Endothelial cell of umbilical vein (primary cell): Measurements from ENCODE around the gene DHDDS. TPM values are rescaled to one million over a fixed set of nuclear protein-coding genes. Genes with fewer than 3 reads are reported as not detected.

Experiments used
- BruUV-seq: library from RNA; stranded (reverse); fragments of 400-500 nt; replicated peaks from 2 replicates; lab custom pipeline; 2021; lab: Mats Ljungman, UMichigan
- CTCF ChIA-PET: fragments of 300-600, 350-600 bp; sonication (Branson Sonifier 250); formaldehyde crosslinking; loops from one replicate; lab custom pipeline; 2021; ENCODE audit warnings: antibody characterized with exemption, inconsistent platforms; lab: Charles Lee
- POLR2A ChIA-PET: fragments of 300-600, 350-600 bp; sonication (Branson Sonifier 250); formaldehyde crosslinking; loops from one replicate; lab custom pipeline; 2021; ENCODE audit warnings: antibody characterized with exemption, inconsistent platforms; lab: Charles Lee
- DNase-seq: peaks from one replicate; pipeline ENCODE4 v3.0.0-alpha.2; 2011; ENCODE audit warnings: low read depth, low spot score
- FAIRE-seq: peaks from 2 replicates; lab custom pipeline; 2011; peaks lifted over from hg19 to GRCh38; lab: Jason Lieb, UNC
- H2AFZ ChIP-seq: 2 replicates; pipeline ENCODE4 v1.6.0; 2012; ENCODE audit warnings: low read depth, low read length, control low read depth, inconsistent platforms
- H3K27ac ChIP-seq: 2 replicates; pipeline ENCODE4 v1.5.1; 2011; ENCODE audit warnings: low read depth, mild to moderate bottlenecking, control low read depth, low read length, moderate library complexity; ENCODE audit not compliant: insufficient read depth
- H3K27me3 ChIP-seq, 2 experiments: 2 replicates each; pipeline versions ENCODE4 v1.6.0 to v1.6.1; 2011; ENCODE audit warnings: low read length in 2 of 2, mixed read lengths in 1 of 2; ENCODE audit not compliant: control insufficient read depth in 2 of 2, insufficient read depth in 2 of 2
- H3K36me3 ChIP-seq, 2 experiments: 2 replicates in 1 of 2; 3 replicates in 1 of 2; pipeline ENCODE4 v1.5.1; 2011; ENCODE audit warnings: low read length in 2 of 2, mild to moderate bottlenecking in 1 of 2, moderate library complexity in 1 of 2; ENCODE audit not compliant: control insufficient read depth in 2 of 2, insufficient read depth in 2 of 2; ENCODE audit errors: extremely low read depth in 1 of 2
- H3K4me1 ChIP-seq: 3 replicates; pipeline ENCODE4 v1.5.1; 2011; ENCODE audit warnings: mild to moderate bottlenecking, low read length; ENCODE audit not compliant: control insufficient read depth, insufficient read depth; ENCODE audit errors: extremely low read depth
- H3K4me2 ChIP-seq: 2 replicates; pipeline ENCODE4 v1.6.1; 2011; ENCODE audit warnings: low read length, control low read depth, mixed read lengths; ENCODE audit not compliant: insufficient read depth
- H3K4me3 ChIP-seq, 3 experiments: fragments of 200-600 bp in 1 of 3; sonication (generic), shearing (Covaris generic) in 1 of 3; replicated peaks in 1 of 3; 2 replicates each; pipeline ENCODE4 v1.5.1; 2011 to 2016; ENCODE audit warnings: control low read depth in 3 of 3, low read length in 3 of 3, mild to moderate bottlenecking in 2 of 3, inconsistent platforms in 1 of 3, low read depth in 1 of 3, moderate library complexity in 1 of 3; ENCODE audit not compliant: insufficient read depth in 1 of 3
- H3K79me2 ChIP-seq: 2 replicates; pipeline ENCODE4 v1.6.0; 2012; ENCODE audit warnings: low read length, inconsistent platforms; ENCODE audit not compliant: control insufficient read depth, insufficient read depth
- H3K9ac ChIP-seq: replicated peaks from 2 replicates; pipeline ENCODE3; 2011; ENCODE audit warnings: low read length, control low read depth; ENCODE audit not compliant: insufficient read depth; ENCODE audit errors: extremely low read depth
- H3K9me1 ChIP-seq: replicated peaks from 3 replicates; pipeline ENCODE4 v1.6.0; 2011; ENCODE audit warnings: mild to moderate bottlenecking, low read length; ENCODE audit not compliant: control insufficient read depth, insufficient read depth; ENCODE audit errors: extremely low read depth
- H3K9me3 ChIP-seq: replicated peaks from 2 replicates; pipeline ENCODE4 v1.5.1; 2012; ENCODE audit warnings: low read length, inconsistent platforms; ENCODE audit not compliant: control insufficient read depth, insufficient read depth
- H4K20me1 ChIP-seq: replicated peaks from 2 replicates; pipeline ENCODE3; 2011; ENCODE audit warnings: mild to moderate bottlenecking, low read length; ENCODE audit not compliant: control insufficient read depth, insufficient read depth; ENCODE audit errors: extremely low read depth
- CTCF ChIP-seq, 2 donors: IDR thresholded peaks; 1 replicate in 1 of 2; 2 replicates in 1 of 2; pipeline ENCODE4 v1.5.1; 2011; ENCODE audit warnings: low read length in 2 of 2, mild to moderate bottlenecking in 2 of 2, moderate library complexity in 2 of 2, control low read depth in 1 of 2, inconsistent platforms in 1 of 2, low read depth in 1 of 2; ENCODE audit not compliant: insufficient read depth in 1 of 2; ENCODE audit errors: extremely low read depth in 1 of 2
- EZH2 ChIP-seq: IDR thresholded peaks from 2 replicates; pipeline ENCODE4 v1.6.1; 2012; ENCODE audit warnings: borderline replicate concordance, low read depth, mild to moderate bottlenecking, moderate library complexity, low read length, inconsistent platforms; ENCODE audit not compliant: severe bottlenecking
- FOS ChIP-seq: IDR thresholded peaks from 2 replicates; pipeline ENCODE4 v1.6.1; 2011; ENCODE audit warnings: mild to moderate bottlenecking, low read length, moderate library complexity, borderline replicate concordance; ENCODE audit not compliant: insufficient read depth
- GATA2 ChIP-seq: IDR thresholded peaks from 2 replicates; pipeline ENCODE4 v1.7.0; 2011; ENCODE audit warnings: low read depth, mild to moderate bottlenecking, moderate library complexity, mixed read lengths, low read length; ENCODE audit not compliant: insufficient read length, insufficient read depth
- JUN ChIP-seq: IDR thresholded peaks from 2 replicates; pipeline ENCODE4 v1.6.1; 2011; ENCODE audit warnings: borderline replicate concordance, low read depth; ENCODE audit not compliant: insufficient read length, insufficient read depth
- MAX ChIP-seq: IDR thresholded peaks from 2 replicates; pipeline ENCODE4 v1.6.1; 2011; ENCODE audit not compliant: insufficient read depth, insufficient read length
- MYC ChIP-seq: IDR thresholded peaks from one replicate; pipeline ENCODE4 v1.6.1; 2011; ENCODE audit warnings: mild to moderate bottlenecking, low read depth, low read length
- POLR2A ChIP-seq: IDR thresholded peaks from 2 replicates; pipeline ENCODE4 v1.6.1; 2012; ENCODE audit warnings: low read depth, mild to moderate bottlenecking, control low read depth, low read length
- POLR2AphosphoS5 ChIP-seq: IDR thresholded peaks from 2 replicates; pipeline ENCODE4 v1.6.1; 2012; ENCODE audit warnings: low read depth, mild to moderate bottlenecking, control low read depth, low read length, moderate library complexity; ENCODE audit not compliant: insufficient read depth
- dilution Hi-C: fragments of 300-500 bp; cut with MboI; formaldehyde crosslinking; loops from one replicate; pipeline ENCODE4 v1.15.0; 2019; ENCODE audit warnings: low sequenced_read_pairs; ENCODE audit not compliant: extremely low pct_ligation_motif_present
- intact Hi-C: fragments of 100-400 bp; cut with micrococcal nuclease; formaldehyde crosslinking; loops from one replicate; pipeline ENCODE4 v1.10.0; 2022
- polyA plus RNA-seq, 4 experiments: library from polyadenylated mRNA; depleted of rRNA in 3 of 4; stranded (reverse) in 3 of 4; unstranded in 1 of 4; fragments of >200 nt; gene quantifications; 2 replicates each; pipeline versions ENCODE4 v1.2.1 to v1.2.3, GENCODE V29; 2011 to 2012; ENCODE audit warnings: missing spikeins in 1 of 4
- total RNA-seq: library from RNA; stranded (reverse); gene quantifications from 2 replicates; pipeline ENCODE4 v1.2.3, GENCODE V29; 2021

Gene DHDDS
- total and polyA plus RNA-seq, 2 donors (not counting 3 experiments of a cell fraction or from before 2014, with no cell fraction given): 51.3 to 70.7 TPM

GRCh38 chr1:26401891-26402290, 30.2 kb upstream of the DHDDS start:
- Histone ChIP-seq H3K27me3 (peaks cover 0 to 2% of the 10 kb centered on the region in 2 experiments), H3K4me3 (no peak overlapping the region), H3K4me1 (no peaks in the 10 kb centered on the region), H3K79me2 (no peaks in the 10 kb centered on the region), H3K9ac (no peak overlapping the region), H3K27ac (no peak overlapping the region), H3K9me3 (no peaks in the 10 kb centered on the region), H3K9me1 (no peaks in the 10 kb centered on the region), H3K4me2 (no peak overlapping the region), H2AFZ (no peak overlapping the region), H3K36me3 (no peaks in the 10 kb centered on the region), H4K20me1 (no peaks in the 10 kb centered on the region)
- no peak for DNase-seq
- POLR2A ChIA-PET: no interaction called here
- TF ChIP-seq CTCF (IDR thresholded peaks at IDR 0.05; ENCODE audit: extremely low read depth in 1 of 2, insufficient read depth in 1 of 2, low read depth in 1 of 2, low read length in 2 of 2): no peak
- no peak for TF ChIP-seq POLR2AphosphoS5
- TF ChIP-seq MYC: no peak
- TF ChIP-seq GATA2: no peak
- TF ChIP-seq MAX: no peak
- TF ChIP-seq JUN: no peak
- no peak for TF ChIP-seq EZH2
- TF ChIP-seq FOS: no peak
- no peak for TF ChIP-seq POLR2A
- dilution Hi-C loops (no loop called here), intact Hi-C loops (no loop called here)
- CTCF ChIA-PET: interaction anchor here (1.0 to 9.0 kb wide), 2 partner anchors 15 to 32 kb away, joined by 3 to 102 read pairs; no protein-coding TSS in a partner anchor
- no TSS peak for BruUV-seq
- FAIRE-seq: no peak
